Right lung (tissue), 5 donors: ENCODE results near the gene TSPAN18. TPM values are rescaled to one million over a fixed set of nuclear protein-coding genes. Genes with fewer than 3 reads are reported as not detected.
A peak's percentile ranks its signal among the peaks of the same experiment; 100 is the strongest.

Source experiments
- DNase-seq, 2 donors: peaks; one replicate each; pipeline ENCODE4 v3.0.0-alpha.2; 2013
- polyA plus RNA-seq, 5 donors: library from polyadenylated mRNA; unstranded; fragments of 120-200 nt; gene quantifications; one replicate each; pipeline versions ENCODE4 v1.2.1 to v1.2.3, GENCODE V29; 2013; ENCODE audit warnings: inconsistent platforms in 1 of 5, low replicate concordance in 1 of 5; ENCODE audit not compliant: insufficient read length in 5 of 5, insufficient read depth in 1 of 5

The TSPAN18 gene
- polyA plus RNA-seq, 5 donors, result 48.9 to 74.5 (median 64.7) TPM

DNA sequence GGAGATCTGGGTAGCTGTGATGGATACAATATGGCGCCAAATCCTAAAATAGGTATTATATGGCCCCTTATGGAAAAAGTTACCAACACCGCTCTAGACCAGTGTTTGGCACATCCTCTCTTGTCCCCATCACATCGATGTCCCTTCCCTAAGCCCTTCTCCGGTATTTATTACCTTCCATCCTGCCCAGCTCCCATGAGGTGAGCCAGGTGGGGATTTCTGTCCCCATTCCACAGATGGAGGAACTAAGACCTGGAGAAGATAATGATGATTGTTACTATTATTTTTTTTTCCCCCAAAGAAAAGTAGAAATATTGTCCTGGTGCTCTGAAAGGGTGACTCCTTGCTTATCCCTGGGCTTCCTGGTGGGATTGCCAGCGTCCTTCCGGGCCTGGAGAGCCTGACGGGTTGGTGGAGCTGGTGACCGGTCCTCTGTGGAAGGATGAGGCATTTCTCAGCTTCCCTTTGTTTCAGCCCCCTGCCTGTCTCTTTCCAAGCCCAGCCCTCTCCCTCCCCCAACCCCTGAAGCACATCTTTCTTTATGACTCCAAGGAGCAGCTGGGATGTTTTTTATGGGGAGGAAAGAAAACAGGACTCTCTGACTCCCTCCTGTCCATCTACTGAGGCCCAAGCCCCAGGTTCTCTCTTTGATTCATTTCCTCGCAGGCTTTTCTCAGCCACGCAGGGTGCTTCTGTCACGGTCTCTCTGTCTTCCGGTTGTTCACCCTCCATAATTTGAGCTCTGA lies 158.5 kb downstream of the TSPAN18 start:
- DNase-seq, result no peak

DNA sequence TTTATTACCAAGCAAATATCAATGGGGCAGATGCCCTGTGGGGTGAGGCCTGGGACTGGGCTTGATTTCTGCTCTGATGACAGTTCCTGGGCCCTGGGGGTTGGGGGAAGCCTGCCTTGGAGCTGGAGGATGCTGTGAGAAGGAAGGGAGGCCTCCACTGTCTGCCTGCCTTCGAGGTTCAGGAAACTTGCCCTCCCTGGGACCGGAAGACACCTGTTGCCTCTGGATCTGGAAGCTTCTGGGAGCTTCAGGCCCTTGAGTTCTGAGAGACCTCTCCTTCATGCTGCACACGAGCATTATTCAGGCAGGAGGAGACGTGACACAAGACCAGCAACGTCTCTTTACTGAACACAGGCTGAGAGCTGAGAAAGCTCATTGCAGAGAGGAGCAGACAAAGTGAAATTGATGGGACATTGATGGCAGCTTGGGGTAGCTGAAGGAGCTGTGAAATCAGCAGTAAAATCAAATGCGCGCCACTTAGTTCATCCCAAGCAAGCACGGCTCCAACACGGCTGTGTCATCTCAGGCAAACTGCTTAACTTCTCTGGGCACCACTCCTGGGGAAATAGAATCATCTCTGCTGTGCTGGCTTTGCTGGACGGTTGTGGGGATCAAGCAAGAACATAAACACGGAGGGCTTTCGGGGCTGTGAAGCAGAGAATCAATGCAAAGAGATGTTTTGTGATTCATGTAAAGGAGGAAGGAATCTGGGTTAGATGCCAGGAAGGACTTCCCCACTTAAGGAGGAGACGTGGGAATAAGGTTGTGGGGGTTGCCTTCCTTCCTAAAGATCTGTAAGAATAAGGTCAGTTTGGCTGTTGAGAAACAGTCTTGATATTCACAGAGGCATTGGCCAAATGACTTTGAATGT lies 159.4 kb downstream of the TSPAN18 start:
- no peak for DNase-seq

DNA sequence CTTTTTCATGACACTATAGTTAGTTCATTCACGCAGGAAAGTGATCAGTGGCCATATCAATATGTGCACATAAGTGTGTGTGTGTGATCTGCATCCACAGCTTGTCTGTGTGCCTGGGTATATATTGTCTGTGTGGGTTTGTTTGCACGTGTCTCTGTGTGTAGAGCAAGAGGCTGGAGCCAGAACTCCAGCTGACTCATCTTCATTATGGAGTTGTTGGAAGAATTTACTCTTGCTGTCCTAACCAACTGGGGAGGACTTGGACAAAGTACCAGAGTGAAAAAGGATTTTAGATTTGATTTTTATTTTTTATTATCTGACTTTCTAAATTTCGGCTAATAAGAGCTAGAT lies 160.0 kb downstream of the TSPAN18 start:
- no peak for DNase-seq

DNA sequence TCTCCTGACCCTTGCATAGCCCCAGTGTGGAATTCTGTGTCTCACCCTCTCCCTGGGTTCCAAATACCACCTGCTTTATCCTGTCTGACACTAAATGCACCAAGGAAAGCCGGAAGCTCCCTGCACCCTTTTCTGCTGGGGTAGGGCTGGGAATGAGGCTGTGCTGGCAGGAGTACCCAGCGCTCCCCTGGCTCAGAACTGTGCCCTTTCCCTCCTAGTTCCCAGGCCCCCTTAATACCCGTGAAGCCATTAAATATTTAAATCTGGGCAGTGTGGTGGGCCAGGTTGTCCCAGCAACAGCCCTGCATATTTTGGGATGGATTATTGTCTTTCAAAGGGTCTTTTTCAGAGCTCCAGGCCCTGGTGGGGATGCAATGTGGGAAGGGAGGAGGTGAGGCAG lies 160.9 kb downstream of the TSPAN18 start:
- no peak for DNase-seq

DNA sequence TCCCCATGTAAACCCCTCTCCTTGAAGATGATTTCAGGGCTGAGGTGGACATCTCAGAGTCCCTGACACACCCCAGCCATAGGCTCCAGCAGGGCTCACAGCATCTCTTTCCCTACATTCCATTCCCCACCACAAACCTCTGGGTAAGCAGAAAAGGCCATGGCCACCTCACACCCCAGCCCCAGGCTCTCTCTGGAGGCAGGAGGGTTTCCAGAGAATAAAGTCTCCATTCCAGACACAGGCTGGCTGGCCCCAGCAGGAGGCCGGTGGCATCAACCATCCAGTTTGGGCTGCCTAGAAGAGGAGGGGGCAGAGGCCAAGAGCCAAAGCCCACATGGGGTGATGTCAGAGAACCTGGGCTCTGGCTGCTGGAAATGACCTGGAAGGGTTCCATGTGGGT lies 162.5 kb downstream of the TSPAN18 start:
- DNase-seq, result no peak

DNA sequence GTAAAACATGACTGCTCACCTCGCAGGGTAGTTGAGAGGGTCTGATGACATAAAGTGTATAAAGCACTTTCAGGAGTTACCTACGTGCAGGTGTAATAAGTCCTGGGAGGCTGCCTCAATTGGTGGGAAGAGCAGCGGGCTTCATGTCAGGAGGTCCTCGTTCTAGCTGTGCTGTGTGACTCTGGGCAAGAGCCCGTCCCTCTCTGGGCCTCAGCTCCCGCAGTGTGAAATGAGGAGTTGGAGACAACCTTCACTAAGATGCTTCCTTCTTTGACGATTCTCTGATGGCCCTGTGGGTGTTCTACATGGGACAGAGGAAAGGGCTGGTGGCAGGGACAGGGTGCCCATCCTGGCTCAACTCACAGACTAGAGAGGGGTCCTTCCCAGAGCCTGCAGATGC lies 166.1 kb downstream of the TSPAN18 start:
- no peak for DNase-seq

DNA sequence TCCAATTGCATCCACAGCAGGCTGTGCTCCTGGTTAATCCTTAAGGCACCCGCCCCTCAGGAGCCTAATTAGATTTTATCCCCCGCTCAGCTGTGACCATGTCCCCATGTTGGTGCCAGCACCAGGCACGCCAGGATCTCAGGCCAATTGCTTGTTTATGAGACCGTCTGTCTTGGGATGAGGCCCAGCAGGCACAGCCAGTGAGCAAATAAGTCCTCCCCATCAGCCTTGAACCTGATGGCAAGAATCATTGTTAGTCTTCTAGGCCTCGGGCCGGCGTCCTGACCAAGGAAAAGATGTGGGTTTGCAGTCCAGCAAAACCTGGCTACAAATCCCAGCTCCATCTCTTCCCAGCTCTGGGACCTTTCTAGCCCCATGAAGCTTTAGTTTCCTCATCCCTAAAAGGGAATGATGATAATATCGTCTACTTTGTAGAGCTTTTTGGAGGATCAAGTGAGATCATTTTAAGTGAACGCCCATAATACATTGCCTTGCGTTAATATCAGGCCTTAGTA lies 166.6 kb downstream of the TSPAN18 start:
- peak in 1 of 2 donors; percentile 22 for DNase-seq

DNA sequence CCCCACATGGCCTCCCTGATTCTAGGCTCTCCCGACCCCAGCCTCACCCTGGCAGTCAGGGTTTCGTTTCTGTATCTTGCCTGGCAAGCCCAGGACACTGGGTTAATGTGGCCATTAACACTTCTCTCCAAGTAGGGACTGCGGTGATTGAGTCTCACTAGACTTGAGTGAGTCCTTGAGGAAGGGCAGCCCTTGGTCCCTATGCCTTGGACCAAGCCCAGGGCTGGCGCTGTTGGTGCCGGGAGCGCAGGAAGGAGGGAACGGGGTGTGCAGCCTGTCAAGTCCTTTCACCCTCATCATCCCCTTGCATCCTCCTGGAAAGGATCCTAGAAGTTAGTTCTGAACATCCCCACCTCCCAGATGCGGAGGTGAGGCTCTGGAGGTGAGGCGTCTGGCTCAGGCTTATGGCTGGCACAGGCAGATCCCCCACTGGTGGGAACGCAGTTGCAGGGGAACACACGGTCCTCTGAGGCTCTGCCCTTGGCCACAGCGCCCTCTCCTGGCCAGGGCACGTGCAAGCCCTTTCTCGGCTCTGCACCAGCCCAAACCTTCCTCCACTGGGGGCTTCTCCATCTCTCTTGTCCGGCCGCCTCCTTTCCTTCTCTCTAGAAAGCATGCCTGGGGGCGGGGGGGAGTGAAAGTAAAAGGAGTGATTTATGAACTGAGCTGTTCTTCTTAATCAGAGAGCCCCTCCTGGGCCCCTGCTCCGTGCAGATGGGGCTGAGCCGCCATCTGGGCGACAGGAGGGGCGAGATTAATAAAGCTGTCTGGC lies 167.3 kb downstream of the TSPAN18 start:
- peak; percentile 49 to 60 for DNase-seq

DNA sequence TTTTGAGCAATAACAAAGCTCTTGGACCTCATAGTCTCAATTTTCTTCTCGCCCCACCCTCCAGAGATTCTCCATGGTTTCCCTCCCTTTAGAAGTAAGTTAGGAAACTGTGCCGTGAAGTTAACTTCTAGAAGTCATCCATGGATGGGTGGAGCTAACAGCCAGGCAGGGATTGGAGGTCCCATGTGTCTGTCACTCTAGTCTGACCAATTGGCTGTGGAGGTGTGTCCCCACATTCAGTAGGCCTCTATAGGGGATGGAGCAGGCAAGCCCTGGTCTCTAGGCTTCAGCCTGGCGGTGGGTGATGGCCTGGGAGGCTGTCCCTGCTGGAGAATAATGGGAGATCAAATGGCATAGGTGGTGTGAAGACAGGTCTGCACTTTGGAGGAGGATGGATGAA lies 173.2 kb downstream of the TSPAN18 start:
- no peak for DNase-seq

DNA sequence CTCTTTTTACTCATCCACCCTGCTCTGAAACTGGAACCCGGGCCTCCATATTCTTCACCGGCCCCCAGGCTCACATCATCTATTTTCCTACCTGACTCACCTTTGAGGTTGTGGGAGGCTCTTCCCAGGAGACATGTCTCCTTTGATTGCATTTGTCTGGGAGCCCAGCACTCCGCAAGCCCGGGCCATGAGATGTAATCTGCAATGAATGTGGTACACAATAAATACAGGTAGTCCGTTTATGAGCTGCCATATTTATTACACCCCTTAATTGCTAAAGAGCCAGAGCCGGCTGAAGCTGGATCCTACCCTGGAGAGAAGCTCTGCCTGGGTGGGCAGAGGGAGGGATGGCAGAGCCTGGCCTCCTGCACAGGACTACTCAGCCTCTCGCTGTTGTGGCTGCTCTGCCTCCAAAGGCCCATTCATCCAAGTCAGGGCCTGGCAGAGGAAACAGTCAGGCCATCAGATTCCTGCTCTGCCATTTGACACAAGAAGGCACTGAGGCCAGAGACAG lies 174.4 kb downstream of the TSPAN18 start:
- DNase-seq, result no peak

DNA sequence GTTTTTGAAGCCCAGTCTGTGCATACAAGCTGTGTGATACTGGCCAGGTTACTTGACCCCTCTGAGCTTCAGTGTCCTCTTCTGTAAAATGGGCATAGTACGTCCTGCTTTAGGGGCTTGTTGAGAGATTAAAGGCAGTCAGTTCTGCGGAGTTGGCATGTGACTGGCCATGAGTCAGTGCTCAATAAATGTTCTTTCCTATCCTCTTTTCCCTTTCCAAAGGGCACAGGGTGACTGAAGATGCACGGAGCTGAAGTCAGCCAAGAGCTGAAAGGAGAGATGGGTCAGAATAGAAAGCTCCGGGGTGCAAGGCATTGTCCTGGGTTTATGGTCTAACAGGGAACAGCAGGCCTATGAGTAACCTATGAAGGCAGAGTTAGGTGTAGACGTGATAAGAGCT lies 175.0 kb downstream of the TSPAN18 start:
- no peak for DNase-seq

DNA sequence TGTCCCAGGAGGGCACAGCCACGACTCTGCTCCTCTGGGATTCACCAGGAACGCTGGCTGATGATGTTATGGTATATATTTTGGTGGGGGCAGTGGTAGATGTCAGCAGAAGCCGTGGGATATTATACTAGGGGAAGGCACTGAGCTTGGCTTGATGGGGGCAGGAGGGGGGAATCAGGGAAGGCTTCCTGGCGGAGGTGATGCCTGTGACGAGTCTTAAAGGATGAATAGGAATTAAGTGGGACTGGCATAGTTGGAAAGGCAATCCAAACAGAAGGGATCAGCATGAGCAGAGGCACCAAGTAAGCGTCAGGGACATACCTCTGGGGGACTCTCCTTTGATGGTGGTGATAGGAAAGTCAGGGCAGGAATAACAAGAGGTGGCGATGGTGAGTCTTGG lies 176.3 kb downstream of the TSPAN18 start:
- DNase-seq, result no peak

DNA sequence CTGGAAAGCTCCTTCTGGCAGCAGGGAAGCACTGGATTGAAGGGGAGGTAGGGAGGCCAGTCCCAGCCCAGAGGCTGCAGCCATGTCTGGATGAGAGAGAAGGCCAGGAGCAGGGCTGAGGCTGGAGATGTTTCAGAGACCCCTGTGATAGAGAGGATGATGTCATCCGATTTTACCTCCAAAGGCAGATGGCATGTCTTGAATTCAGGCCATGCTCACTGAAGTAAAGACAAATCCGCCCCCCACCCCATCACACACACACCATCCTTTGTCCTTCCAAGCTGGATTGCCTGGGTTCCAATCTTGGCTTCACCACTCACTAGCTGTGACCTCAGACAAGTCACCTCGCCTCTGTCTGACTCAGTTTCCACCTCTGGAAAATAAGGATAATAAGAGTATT lies 176.8 kb downstream of the TSPAN18 start:
- no peak for DNase-seq

DNA sequence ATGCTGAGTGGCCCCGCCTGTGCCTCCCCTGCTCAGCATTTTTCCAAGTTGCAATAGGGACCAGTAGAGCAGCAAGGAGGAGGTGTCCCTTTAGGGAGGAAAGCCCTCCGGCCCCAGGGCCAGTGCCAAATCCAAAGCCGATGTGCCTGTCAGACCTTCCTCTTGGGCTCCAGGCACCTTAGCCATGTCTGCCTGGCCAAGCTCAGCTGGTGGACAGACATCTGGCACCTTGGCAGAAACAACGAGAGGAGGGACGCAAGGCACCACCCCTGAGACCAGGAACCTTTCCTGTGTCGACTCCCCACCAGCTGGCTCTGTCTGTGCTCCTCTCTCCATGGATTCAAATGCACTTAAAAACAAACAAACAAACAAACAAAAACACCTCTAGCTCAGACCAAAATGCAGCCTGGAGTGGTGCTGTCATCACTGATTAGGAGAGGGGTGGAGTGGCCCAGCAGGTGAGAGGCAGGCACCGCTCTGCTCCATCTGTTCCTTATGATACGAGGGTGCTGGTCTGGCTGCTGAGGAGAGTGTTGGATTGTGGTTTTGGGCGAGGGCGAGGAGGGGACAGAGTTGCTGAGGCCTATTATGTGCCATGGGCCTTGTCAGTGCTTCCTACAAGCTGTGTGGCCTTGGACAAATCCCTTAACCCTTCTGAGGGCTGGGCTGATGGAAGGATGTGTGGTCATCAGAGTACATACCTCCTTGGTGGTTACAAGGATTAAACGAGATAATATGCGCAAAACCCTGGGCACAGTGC lies 177.7 kb downstream of the TSPAN18 start:
- no peak for DNase-seq

DNA sequence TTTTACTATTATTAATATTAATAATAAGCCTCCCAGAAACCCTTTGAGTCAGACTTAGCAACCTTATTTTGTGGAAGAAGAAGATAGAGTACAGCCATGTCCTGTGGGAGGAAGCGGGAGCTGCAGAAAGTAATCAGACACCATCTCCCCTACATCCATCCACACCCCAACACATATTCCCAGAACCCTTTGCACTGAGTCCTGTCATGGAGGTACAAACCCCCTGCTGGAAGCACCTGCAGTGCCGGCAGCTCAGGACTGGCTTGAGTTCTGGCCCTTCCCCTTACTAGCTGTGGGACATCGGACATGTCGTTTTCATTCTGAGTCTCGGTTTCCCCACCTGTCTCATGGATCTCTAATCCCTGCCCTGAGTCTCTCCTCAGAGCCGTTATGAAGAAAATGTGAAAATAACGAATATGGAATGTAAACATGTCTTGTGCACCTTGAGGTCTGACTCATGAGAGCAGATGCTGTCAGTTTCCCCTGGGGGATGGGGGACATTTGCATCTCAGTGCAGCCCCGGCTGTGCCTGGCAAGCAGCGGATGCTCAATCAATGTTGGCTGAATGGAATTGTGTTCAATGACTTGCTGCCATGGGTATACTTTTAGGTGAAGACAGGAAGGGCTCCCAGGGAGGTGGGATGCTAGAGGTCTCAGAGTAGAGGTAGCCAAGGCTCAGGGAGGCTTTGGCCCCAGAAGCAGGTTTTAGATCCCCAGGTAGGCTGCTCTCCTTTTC lies 178.5 kb downstream of the TSPAN18 start:
- no peak for DNase-seq

DNA sequence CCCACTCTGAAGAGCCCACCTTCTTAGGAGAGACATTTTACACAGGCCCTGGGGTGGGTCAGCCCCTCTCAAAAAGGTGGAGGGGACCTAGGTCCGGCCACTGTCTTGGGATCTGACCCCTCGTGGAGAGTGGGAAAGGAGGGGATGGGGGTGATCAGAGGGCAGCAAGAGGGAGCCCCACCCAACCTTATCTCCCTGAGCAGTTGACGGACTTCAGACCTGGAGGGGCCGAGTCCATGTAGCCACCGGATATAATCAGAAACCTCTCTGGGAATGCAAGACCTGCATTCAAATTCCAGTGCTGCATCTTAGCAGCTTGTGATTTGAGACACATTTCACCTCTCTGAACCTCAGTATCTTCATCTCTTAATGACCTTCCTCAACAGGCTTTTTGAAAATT lies 179.9 kb downstream of the TSPAN18 start:
- no peak for DNase-seq

DNA sequence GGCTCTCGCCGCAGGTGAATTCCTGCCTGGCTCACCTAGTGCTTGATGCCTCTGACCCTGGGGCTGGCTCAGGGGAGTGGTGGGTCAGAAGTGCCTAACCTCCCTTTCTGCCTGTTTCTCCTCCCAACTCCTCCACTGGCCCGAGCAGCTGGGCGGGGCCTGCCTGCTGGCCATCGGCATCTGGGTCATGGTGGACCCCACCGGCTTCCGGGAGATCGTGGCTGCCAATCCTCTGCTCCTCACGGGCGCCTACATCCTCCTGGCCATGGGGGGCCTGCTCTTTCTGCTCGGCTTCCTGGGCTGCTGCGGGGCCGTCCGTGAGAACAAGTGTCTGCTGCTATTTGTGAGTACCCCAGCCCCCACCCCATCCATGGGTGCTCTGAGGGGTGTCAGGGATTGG lies 182.8 kb downstream of the TSPAN18 start:
- no peak for DNase-seq

DNA sequence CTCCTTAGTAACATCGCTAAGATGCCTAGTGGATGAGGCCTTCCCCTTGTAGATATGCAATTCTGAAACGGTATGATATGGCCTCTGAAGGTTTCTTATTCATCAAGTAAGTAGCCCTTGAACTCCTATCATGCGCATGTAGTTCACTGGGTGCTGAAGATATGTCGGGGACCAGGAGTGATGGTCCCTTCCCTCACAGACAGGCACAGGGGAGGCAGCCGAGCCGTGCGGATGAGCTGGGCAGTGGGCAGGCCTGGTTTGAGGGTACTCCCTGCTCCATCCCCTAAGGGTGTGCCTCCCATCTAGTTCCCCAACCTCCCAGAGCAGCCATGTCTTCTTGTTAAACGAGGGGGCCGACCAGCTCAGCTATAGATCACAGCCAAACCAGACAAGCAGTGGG lies 183.8 kb downstream of the TSPAN18 start:
- no peak for DNase-seq

DNA sequence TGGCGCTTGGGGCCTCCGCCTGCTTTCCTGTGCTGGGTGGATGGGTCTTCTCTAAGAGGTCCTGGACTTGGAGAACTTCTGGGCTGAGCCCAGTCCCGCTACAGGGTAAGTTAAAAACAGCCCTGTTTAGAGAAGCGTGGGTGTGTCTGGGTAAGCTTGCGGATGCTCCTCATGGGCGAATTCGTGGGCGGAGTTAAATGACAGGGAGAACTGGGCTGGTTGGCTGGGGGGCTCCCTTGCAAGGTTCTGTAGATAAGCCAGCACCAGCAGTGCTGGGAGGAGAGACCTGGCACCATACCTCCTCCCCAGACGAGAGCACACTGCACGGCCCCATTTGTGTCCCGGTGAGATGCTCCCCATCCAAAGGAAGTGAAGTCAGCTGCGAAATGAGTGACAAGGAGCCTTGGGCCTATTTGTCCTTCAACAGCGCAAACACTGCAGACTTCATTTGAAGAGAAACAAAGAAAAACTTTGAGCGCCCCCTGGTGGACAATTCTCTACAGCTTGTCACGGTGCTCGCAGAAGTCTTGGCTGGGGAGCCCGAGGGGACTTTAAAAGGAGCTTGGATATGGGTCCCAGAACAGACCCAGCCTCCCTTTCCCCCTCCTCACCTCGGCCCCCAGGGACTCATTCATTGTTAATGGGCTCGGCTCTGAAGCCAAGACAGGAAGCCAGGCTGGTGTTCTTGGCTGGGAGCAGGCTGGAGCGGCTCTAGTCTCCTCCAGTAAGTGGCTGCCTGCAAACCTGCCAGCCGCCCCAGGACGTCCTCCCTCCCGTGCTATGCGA lies 184.5 kb downstream of the TSPAN18 start:
- peak; percentile 71 to 85 for DNase-seq
